ENCODE measurements around the gene ARL3.
A peak's percentile ranks its signal among the peaks of the same experiment; 100 is the strongest.

Gene ARL3

GRCh38 chr10:102657984-102658724 lies 56.0 kb downstream of the ARL3 start:
- Histone ChIP-seq H3K9ac (ENCODE audit: low read depth, low read length) (no peak overlapping the region), H3K27ac (ENCODE audit: low read depth, low read length) (no peak overlapping the region)

GRCh38 chr10:102657451-102657850 lies 56.7 kb downstream of the ARL3 start:
- no peak overlapping the region for H3K27ac ChIP-seq (ENCODE audit: low read depth, low read length)
- H3K9ac ChIP-seq (ENCODE audit: low read depth, low read length) = no peak overlapping the region
- no peak overlapping the region for H3K4me3 ChIP-seq (ENCODE audit: low read depth, low read length)
- no peaks in the 10 kb centered on the region for H3K9me3 ChIP-seq (ENCODE audit: control insufficient read depth, insufficient read depth, low read length)
- H3K27me3 ChIP-seq (ENCODE audit: control insufficient read depth, insufficient read depth, low read length) = no peaks in the 10 kb centered on the region
- H3K36me3 ChIP-seq (ENCODE audit: control insufficient read depth, insufficient read depth, low read length) = peaks cover 43% of the 10 kb centered on the region
- no peaks in the 10 kb centered on the region for H3K4me1 ChIP-seq (ENCODE audit: control insufficient read depth, insufficient read depth, low read length)

More at GRCh38 chr10:102657984-102658724, 56.0 kb downstream of the ARL3 start:
- Histone ChIP-seq H3K4me1 (ENCODE audit: control insufficient read depth, insufficient read depth, low read length) (no peaks in the 10 kb centered on the region), H3K27me3 (ENCODE audit: control insufficient read depth, insufficient read depth, low read length) (no peaks in the 10 kb centered on the region), H3K36me3 (ENCODE audit: control insufficient read depth, insufficient read depth, low read length) (peaks cover 42% of the 10 kb centered on the region), H3K9me3 (ENCODE audit: control insufficient read depth, insufficient read depth, low read length) (no peaks in the 10 kb centered on the region), H3K4me3 (ENCODE audit: low read depth, low read length) (no peak overlapping the region)

- H3K4me3 ChIP-seq (ENCODE audit: low read depth, low read length) = no peak overlapping the region
- H3K9ac ChIP-seq (ENCODE audit: low read depth, low read length) = no peak overlapping the region
- no peaks in the 10 kb centered on the region for H3K9me3 ChIP-seq (ENCODE audit: control insufficient read depth, insufficient read depth, low read length)
- H3K36me3 ChIP-seq (ENCODE audit: control insufficient read depth, insufficient read depth, low read length) = peaks cover 43% of the 10 kb centered on the region
- peaks cover 4% of the 10 kb centered on the region; the same call in 1 of the 2 replicates for H3K4me1 ChIP-seq (ENCODE audit: control insufficient read depth, insufficient read depth, low read length)
- no peak overlapping the region for H3K27ac ChIP-seq (ENCODE audit: low read depth, low read length)
- H3K27me3 ChIP-seq (ENCODE audit: control insufficient read depth, insufficient read depth, low read length) = no peaks in the 10 kb centered on the region
Measured at GRCh38 chr10:102656791-102657371, 57.3 kb downstream of the ARL3 start.

- H3K4me1 ChIP-seq (ENCODE audit: control insufficient read depth, insufficient read depth, low read length) = peaks cover 11% of the 10 kb centered on the region
Measured at GRCh38 chr10:102656026-102656425, 58.2 kb downstream of the ARL3 start.

GRCh38 chr10:102654969-102655368 lies 59.2 kb downstream of the ARL3 start:
- H3K9ac ChIP-seq (ENCODE audit: low read depth, low read length) = no peak overlapping the region

More at GRCh38 chr10:102656026-102656425, 58.2 kb downstream of the ARL3 start:
- no peaks in the 10 kb centered on the region for H3K27me3 ChIP-seq (ENCODE audit: control insufficient read depth, insufficient read depth, low read length)
- H3K27ac ChIP-seq (ENCODE audit: low read depth, low read length) = no peak overlapping the region
- H3K4me3 ChIP-seq (ENCODE audit: low read depth, low read length) = no peak overlapping the region
- no peaks in the 10 kb centered on the region for H3K9me3 ChIP-seq (ENCODE audit: control insufficient read depth, insufficient read depth, low read length)
- H3K9ac ChIP-seq (ENCODE audit: low read depth, low read length) = no peak overlapping the region
- H3K36me3 ChIP-seq (ENCODE audit: control insufficient read depth, insufficient read depth, low read length) = peaks cover 43% of the 10 kb centered on the region

GRCh38 chr10:102654566-102654965 lies 59.6 kb downstream of the ARL3 start:
- H3K4me1 ChIP-seq (ENCODE audit: control insufficient read depth, insufficient read depth, low read length) = peaks cover 25% of the 10 kb centered on the region
- peaks cover 43% of the 10 kb centered on the region for H3K36me3 ChIP-seq (ENCODE audit: control insufficient read depth, insufficient read depth, low read length)

More at GRCh38 chr10:102654969-102655368, 59.2 kb downstream of the ARL3 start:
- Histone ChIP-seq H3K27ac (ENCODE audit: low read depth, low read length) (no peak overlapping the region), H3K4me3 (ENCODE audit: low read depth, low read length) (no peak overlapping the region), H3K27me3 (ENCODE audit: control insufficient read depth, insufficient read depth, low read length) (no peaks in the 10 kb centered on the region), H3K9me3 (ENCODE audit: control insufficient read depth, insufficient read depth, low read length) (no peaks in the 10 kb centered on the region), H3K36me3 (ENCODE audit: control insufficient read depth, insufficient read depth, low read length) (peaks cover 43% of the 10 kb centered on the region), H3K4me1 (ENCODE audit: control insufficient read depth, insufficient read depth, low read length) (peaks cover 21% of the 10 kb centered on the region)

GRCh38 chr10:102653060-102653459 lies 61.1 kb downstream of the ARL3 start:
- no peak overlapping the region for H3K27ac ChIP-seq (ENCODE audit: low read depth, low read length)
- no peaks in the 10 kb centered on the region for H3K9me3 ChIP-seq (ENCODE audit: control insufficient read depth, insufficient read depth, low read length)
- peaks cover 36% of the 10 kb centered on the region for H3K4me1 ChIP-seq (ENCODE audit: control insufficient read depth, insufficient read depth, low read length)
- H3K4me3 ChIP-seq (ENCODE audit: low read depth, low read length) = no peak overlapping the region
- H3K9ac ChIP-seq (ENCODE audit: low read depth, low read length) = no peak overlapping the region
- H3K36me3 ChIP-seq (ENCODE audit: control insufficient read depth, insufficient read depth, low read length) = peaks cover 38% of the 10 kb centered on the region
- H3K27me3 ChIP-seq (ENCODE audit: control insufficient read depth, insufficient read depth, low read length) = no peaks in the 10 kb centered on the region

More at GRCh38 chr10:102654566-102654965, 59.6 kb downstream of the ARL3 start:
- no peaks in the 10 kb centered on the region for H3K27me3 ChIP-seq (ENCODE audit: control insufficient read depth, insufficient read depth, low read length)
- no peak overlapping the region for H3K27ac ChIP-seq (ENCODE audit: low read depth, low read length)
- no peak overlapping the region for H3K4me3 ChIP-seq (ENCODE audit: low read depth, low read length)
- no peaks in the 10 kb centered on the region for H3K9me3 ChIP-seq (ENCODE audit: control insufficient read depth, insufficient read depth, low read length)
- H3K9ac ChIP-seq (ENCODE audit: low read depth, low read length) = no peak overlapping the region

- Histone ChIP-seq H3K9ac (ENCODE audit: low read depth, low read length) (no peak overlapping the region), H3K4me1 (ENCODE audit: control insufficient read depth, insufficient read depth, low read length) (peaks cover 36% of the 10 kb centered on the region), H3K36me3 (ENCODE audit: control insufficient read depth, insufficient read depth, low read length) (peaks cover 34% of the 10 kb centered on the region), H3K27ac (ENCODE audit: low read depth, low read length) (no peak overlapping the region), H3K4me3 (ENCODE audit: low read depth, low read length) (no peak overlapping the region), H3K9me3 (ENCODE audit: control insufficient read depth, insufficient read depth, low read length) (no peaks in the 10 kb centered on the region), H3K27me3 (ENCODE audit: control insufficient read depth, insufficient read depth, low read length) (no peaks in the 10 kb centered on the region)
Measured at GRCh38 chr10:102652170-102652916, 61.9 kb downstream of the ARL3 start.

GRCh38 chr10:102651455-102652169 lies 62.6 kb downstream of the ARL3 start:
- peaks cover 40% of the 10 kb centered on the region for H3K4me1 ChIP-seq (ENCODE audit: control insufficient read depth, insufficient read depth, low read length)

GRCh38 chr10:102650655-102651454 lies 63.3 kb downstream of the ARL3 start:
- no peak overlapping the region for H3K9ac ChIP-seq (ENCODE audit: low read depth, low read length)
- H3K27ac ChIP-seq (ENCODE audit: low read depth, low read length) = peak overlapping the region; percentile 52
- H3K4me1 ChIP-seq (ENCODE audit: control insufficient read depth, insufficient read depth, low read length) = peaks cover 45% of the 10 kb centered on the region
- H3K27me3 ChIP-seq (ENCODE audit: control insufficient read depth, insufficient read depth, low read length) = no peaks in the 10 kb centered on the region
- H3K36me3 ChIP-seq (ENCODE audit: control insufficient read depth, insufficient read depth, low read length) = peaks cover 19% of the 10 kb centered on the region
- H3K9me3 ChIP-seq (ENCODE audit: control insufficient read depth, insufficient read depth, low read length) = no peaks in the 10 kb centered on the region
- H3K4me3 ChIP-seq (ENCODE audit: low read depth, low read length) = no peak overlapping the region

More at GRCh38 chr10:102651455-102652169, 62.6 kb downstream of the ARL3 start:
- H3K27ac ChIP-seq (ENCODE audit: low read depth, low read length) = no peak overlapping the region
- no peak overlapping the region for H3K9ac ChIP-seq (ENCODE audit: low read depth, low read length)
- no peak overlapping the region for H3K4me3 ChIP-seq (ENCODE audit: low read depth, low read length)
- H3K36me3 ChIP-seq (ENCODE audit: control insufficient read depth, insufficient read depth, low read length) = peaks cover 27% of the 10 kb centered on the region
- H3K27me3 ChIP-seq (ENCODE audit: control insufficient read depth, insufficient read depth, low read length) = no peaks in the 10 kb centered on the region
- H3K9me3 ChIP-seq (ENCODE audit: control insufficient read depth, insufficient read depth, low read length) = no peaks in the 10 kb centered on the region

All from HUES48 (cell line).